Panc1 (cell line): ENCODE measurements around the gene ARGLU1.

Experiments
- POLR2AphosphoS5 ChIP-seq: IDR thresholded peaks from 2 replicates; pipeline ENCODE4 v1.6.1; 2012; ENCODE audit warnings: mild to moderate bottlenecking, low read depth, low read length, moderate library complexity
- TCF7L2 ChIP-seq: IDR thresholded peaks from 2 replicates; pipeline ENCODE4 v1.6.1; 2011; ENCODE audit warnings: mild to moderate bottlenecking, low read depth, low read length, inconsistent platforms
- TF ChIP-seq, protein P1 (sequence below): fragments of 450-650 bp; IDR thresholded peaks from 2 replicates; pipeline ENCODE4 v1.5.1; 2017; ENCODE audit warnings: mild to moderate bottlenecking

DNA sequence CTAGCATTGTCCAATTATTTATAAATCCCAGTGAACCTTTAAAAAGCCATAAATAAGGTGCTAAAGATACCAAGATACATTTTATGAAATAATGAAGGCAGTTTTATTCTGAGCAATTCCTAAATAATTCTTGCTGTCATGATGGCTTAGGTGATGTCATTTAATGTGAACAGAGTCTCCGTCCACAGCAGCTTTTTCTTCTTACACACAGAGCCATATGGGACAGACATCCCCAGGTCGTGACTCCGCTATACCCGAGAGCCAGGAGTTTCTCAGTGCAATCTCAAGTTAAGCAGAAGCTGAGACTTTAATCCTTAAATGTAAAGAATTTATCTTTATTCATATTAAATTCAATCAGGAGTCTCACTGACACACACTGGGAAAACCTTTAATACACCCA is 62.2 kb downstream of the ARGLU1 start:
- TF ChIP-seq POLR2AphosphoS5 (no peak), TCF7L2 (no peak)
- TF ChIP-seq, protein P1, sequence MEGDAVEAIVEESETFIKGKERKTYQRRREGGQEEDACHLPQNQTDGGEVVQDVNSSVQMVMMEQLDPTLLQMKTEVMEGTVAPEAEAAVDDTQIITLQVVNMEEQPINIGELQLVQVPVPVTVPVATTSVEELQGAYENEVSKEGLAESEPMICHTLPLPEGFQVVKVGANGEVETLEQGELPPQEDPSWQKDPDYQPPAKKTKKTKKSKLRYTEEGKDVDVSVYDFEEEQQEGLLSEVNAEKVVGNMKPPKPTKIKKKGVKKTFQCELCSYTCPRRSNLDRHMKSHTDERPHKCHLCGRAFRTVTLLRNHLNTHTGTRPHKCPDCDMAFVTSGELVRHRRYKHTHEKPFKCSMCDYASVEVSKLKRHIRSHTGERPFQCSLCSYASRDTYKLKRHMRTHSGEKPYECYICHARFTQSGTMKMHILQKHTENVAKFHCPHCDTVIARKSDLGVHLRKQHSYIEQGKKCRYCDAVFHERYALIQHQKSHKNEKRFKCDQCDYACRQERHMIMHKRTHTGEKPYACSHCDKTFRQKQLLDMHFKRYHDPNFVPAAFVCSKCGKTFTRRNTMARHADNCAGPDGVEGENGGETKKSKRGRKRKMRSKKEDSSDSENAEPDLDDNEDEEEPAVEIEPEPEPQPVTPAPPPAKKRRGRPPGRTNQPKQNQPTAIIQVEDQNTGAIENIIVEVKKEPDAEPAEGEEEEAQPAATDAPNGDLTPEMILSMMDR: no peak
